Right hindlimb (tissue), 1 donor: ENCODE measurements around the gene TSHB.
A peak's percentile ranks its signal among the peaks of the same experiment; 100 is the strongest.
"Not testable (repeated sequence)": the region's sequence is repeated elsewhere in the genome, so short reads cannot be mapped to it uniquely, and the experiment has no call there.

Experiments used
- DNase-seq: peaks from one replicate; pipeline ENCODE4 v3.0.0-alpha.2; 2018

The TSHB gene

GRCh38 chr1:115029526-115029925 lies at the start of gene TSHB:
Gene TSHB (plus strand): TSS chr1:115029826. CDS start chr1:115033363, 3,537 bp downstream.
- no peak for DNase-seq

GRCh38 chr1:114982251-114982650 lies 47.4 kb upstream of the TSHB start:
- DNase-seq: no peak

GRCh38 chr1:114986286-114986685 lies 43.3 kb upstream of the TSHB start:
- no peak for DNase-seq

- no peak for DNase-seq
Measured at GRCh38 chr1:114988095-114988494, 41.5 kb upstream of the TSHB start.

- no peak for DNase-seq
Measured at GRCh38 chr1:114997510-114998289, 31.9 kb upstream of the TSHB start.

- DNase-seq: no peak
Measured at GRCh38 chr1:115006191-115006590, 23.4 kb upstream of the TSHB start.

DNA sequence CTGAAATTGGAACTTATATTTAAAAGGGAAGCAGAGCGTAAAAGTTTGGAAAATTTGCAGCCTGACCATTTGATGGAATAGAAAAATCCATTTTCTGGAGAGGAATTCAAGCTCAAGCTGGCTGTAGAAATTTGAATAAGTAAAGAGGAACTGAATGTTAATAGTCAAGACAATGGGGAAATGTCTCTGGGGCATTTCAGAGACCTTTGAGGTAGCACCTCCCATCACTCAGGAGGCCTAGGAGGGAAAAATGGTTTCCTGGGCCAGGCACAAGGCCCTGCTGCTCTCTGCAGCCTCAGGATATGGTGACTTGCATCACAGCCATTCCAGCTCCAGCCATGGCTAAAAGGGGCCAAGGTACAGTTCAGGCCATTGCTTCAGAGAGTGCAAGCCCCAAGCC lies 17.6 kb upstream of the TSHB start:
- DNase-seq: no peak

GRCh38 chr1:115012434-115012833 lies 17.2 kb upstream of the TSHB start:
- DNase-seq: no peak

GRCh38 chr1:115013792-115014191 lies 15.8 kb upstream of the TSHB start:
- DNase-seq: no peak

- DNase-seq: not testable (repeated sequence)
Measured at GRCh38 chr1:115019549-115019948, 10.1 kb upstream of the TSHB start.

GRCh38 chr1:115021145-115021544 lies 8.5 kb upstream of the TSHB start:
- DNase-seq: no peak

DNA sequence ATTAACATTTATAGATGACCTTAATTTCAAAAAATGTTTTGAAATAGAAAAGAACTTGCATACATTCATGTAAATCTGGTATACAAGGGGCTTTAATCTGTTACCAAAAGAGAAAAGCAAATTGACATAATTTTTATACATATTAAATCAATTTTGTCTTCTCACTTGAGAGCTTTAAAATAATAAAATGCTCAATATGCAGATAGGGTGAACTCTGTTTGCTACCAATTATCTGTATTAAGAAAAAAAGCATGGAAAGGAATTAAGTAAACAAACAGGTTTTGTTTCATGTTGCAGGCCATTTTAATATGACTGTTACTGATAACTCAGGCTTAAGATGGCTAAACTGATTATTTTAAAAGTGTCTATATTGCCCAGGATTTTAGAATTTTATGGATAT lies 6.0 kb upstream of the TSHB start:
- DNase-seq: no peak

GRCh38 chr1:115031595-115031994 lies 2.0 kb downstream of the TSHB start:
- DNase-seq: no peak

GRCh38 chr1:115035652-115036051 lies 6.0 kb downstream of the TSHB start:
- no peak for DNase-seq

DNA sequence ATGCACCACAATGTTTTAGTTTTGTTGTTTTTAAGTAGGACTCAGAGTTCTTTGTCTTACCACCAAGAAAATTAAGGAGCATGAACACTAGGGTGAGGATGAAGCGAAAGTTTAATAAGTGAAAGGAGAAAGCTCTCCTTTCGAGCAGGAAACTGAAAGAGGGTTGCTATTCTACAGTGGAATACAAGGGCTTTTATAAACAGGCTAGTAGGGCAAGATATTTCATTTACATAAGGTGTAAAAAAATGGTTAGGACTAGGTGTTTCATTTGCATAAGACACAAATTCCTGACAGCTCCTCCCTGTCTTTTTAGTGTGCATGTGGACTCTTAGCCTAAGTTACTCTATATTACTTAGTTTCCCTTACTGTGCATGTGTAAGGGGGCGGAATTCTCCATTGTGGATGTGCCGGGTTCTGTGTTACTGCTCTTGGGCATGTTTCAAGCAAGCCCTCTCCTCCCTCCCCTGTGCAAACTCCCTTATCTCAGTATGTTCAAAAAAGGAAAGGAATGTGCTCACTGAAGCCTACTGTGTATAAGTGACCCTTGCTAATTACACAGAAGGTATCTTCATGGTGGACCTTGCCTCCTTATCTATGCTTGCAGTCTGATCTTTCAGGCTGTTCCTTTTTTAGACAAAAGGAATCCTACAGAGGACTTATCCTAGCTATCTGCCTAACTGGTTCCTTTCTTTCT lies 7.3 kb downstream of the TSHB start:
- DNase-seq: no peak

- no peak for DNase-seq
Measured at GRCh38 chr1:115040501-115040900, 10.9 kb downstream of the TSHB start.

GRCh38 chr1:115041654-115042053 lies 12.0 kb downstream of the TSHB start:
- no peak for DNase-seq

DNA sequence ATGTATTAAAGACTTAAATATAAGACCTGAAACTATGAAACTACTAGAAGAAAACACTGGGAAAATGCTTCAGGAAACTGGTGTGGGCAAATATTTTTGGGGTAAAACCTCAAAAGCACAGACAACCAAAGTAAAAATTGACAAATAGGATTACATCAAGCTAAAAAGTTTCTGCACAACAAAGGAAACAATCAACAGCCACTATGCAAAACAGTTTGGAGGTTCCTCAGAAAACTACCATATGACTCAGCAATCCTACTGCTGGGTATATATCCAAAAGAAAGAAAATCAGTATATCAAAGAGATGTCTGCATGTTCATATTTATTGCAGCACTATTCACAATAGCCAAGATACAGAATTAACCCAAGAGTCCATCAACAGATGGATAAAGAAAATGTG lies 17.1 kb downstream of the TSHB start:
- DNase-seq: no peak

DNA sequence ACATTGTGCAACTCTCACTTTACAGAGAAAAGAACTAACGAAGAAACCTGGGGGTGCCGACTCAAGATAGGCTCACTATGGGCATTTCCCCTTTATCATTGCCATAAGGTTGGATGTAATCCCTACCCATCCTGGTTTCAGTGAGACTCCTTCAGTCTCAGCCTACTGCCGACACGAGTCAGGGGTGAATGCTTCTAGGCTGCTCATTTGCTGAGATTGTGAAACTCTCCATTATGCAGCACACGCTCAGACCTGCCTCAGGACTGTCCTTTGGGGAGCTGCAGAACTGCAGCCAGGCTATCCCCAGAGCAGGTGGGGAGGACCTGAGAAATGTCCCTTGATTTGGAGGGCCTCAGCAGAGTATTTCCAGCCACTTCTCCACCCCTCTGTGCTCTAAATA lies 22.2 kb downstream of the TSHB start:
- DNase-seq: no peak

GRCh38 chr1:115052454-115053083 lies 22.9 kb downstream of the TSHB start:
- no peak for DNase-seq

GRCh38 chr1:115056395-115056798 lies 26.8 kb downstream of the TSHB start:
- DNase-seq: peak; percentile 42

GRCh38 chr1:115057661-115058254 lies 28.1 kb downstream of the TSHB start:
- DNase-seq: no peak

DNA sequence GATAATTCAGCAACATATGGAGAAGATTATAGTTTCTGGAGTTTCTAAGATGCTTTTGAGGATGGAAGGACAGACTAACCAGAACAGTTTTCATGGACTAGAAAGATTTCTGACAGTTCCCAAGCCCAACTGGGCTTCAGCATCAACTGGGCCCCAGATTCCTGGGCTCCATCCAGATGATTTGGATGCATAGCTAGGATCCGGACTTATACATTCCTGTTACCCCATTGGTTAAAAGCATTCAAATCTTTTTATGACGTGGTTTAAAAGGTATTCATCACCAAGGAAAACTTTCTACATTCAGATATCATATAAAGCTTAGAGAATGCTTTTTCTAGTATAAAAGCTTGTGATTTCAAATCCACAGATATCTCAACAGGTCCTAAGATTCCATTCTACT lies 29.7 kb downstream of the TSHB start:
- no peak for DNase-seq

GRCh38 chr1:115060501-115060900 lies 30.9 kb downstream of the TSHB start:
- DNase-seq: no peak
